CD8-positive, alpha-beta memory T cell (primary cell): ENCODE measurements around the gene CAMK1D. TPM values are rescaled to one million over a fixed set of nuclear protein-coding genes. Genes with fewer than 3 reads are reported as not detected.

ENCODE experiments used
- CTCF ChIA-PET: fragments of 350-600 bp; sonication (Branson Sonifier 250); formaldehyde crosslinking; loops from one replicate; lab custom pipeline; 2021; ENCODE audit warnings: antibody characterized with exemption; lab: Charles Lee
- POLR2A ChIA-PET: fragments of 350-600 bp; sonication (Branson Sonifier 250); formaldehyde crosslinking; loops from one replicate; lab custom pipeline; 2021; ENCODE audit warnings: antibody characterized with exemption; lab: Charles Lee
- DNase-seq, 5 donors: peaks; one replicate each; pipeline versions ENCODE4 v3.0.0 to v3.0.0-alpha.2; 2020 to 2022; ENCODE audit warnings: mixed read lengths in 1 of 5
- H3K27ac ChIP-seq: one replicate; pipeline ENCODE4 v1.7.0; 2013; ENCODE audit warnings: low read depth, mild to moderate bottlenecking, low read length, moderate library complexity
- H3K27me3 ChIP-seq: 2 replicates; pipeline ENCODE4 v1.7.0; 2013; ENCODE audit warnings: low read length, mild to moderate bottlenecking; ENCODE audit not compliant: insufficient read depth, poor library complexity, severe bottlenecking
- H3K36me3 ChIP-seq: 2 replicates; pipeline ENCODE4 v1.7.0; 2013; ENCODE audit warnings: mild to moderate bottlenecking, low read length, moderate library complexity; ENCODE audit not compliant: insufficient read depth
- H3K4me1 ChIP-seq: 2 replicates; pipeline ENCODE4 v1.7.0; 2013; ENCODE audit warnings: mild to moderate bottlenecking, low read length, moderate library complexity; ENCODE audit not compliant: insufficient read depth
- H3K4me3 ChIP-seq: 2 replicates; pipeline ENCODE4 v1.7.0; 2013; ENCODE audit warnings: mild to moderate bottlenecking, low read length
- H3K9me3 ChIP-seq: 2 replicates; pipeline ENCODE4 v1.7.0; 2013; ENCODE audit warnings: mild to moderate bottlenecking, low read length
- H3K27ac Mint-ChIP-seq, 8 donors: one replicate each; pipeline ENCODE4 v1.8.0; 2020 to 2021; ENCODE audit warnings: mixed read lengths in 8 of 8, mild to moderate bottlenecking in 6 of 8, inconsistent platforms in 3 of 8, moderate library complexity in 3 of 8
- H3K27me3 Mint-ChIP-seq, 2 donors: one replicate each; pipeline ENCODE4 v1.8.0; 2020 to 2021; ENCODE audit warnings: mixed read lengths in 2 of 2, mild to moderate bottlenecking in 1 of 2, moderate library complexity in 1 of 2
- H3K36me3 Mint-ChIP-seq, 3 donors: one replicate each; pipeline ENCODE4 v1.8.0; 2020 to 2021; ENCODE audit warnings: mixed read lengths in 3 of 3, inconsistent platforms in 1 of 3, mild to moderate bottlenecking in 1 of 3
- H3K4me1 Mint-ChIP-seq, 3 donors: one replicate each; pipeline ENCODE4 v1.8.0; 2020 to 2021; ENCODE audit warnings: mixed read lengths in 3 of 3, inconsistent platforms in 1 of 3, mild to moderate bottlenecking in 1 of 3
- H3K4me3 Mint-ChIP-seq, 7 donors: one replicate each; pipeline ENCODE4 v1.8.0; 2020 to 2021; ENCODE audit warnings: mixed read lengths in 7 of 7, mild to moderate bottlenecking in 6 of 7, moderate library complexity in 4 of 7, inconsistent platforms in 2 of 7
- H3K9me3 Mint-ChIP-seq, 5 donors: one replicate each; pipeline ENCODE4 v1.8.0; 2020 to 2022; ENCODE audit warnings: mixed read lengths in 5 of 5, mild to moderate bottlenecking in 3 of 5, moderate library complexity in 2 of 5, inconsistent platforms in 1 of 5
- polyA plus RNA-seq: library from polyadenylated mRNA; unstranded; fragments of 300-500 nt; fragmentation: Illumina TruSeq; gene quantifications from one replicate; pipeline ENCODE4 v1.2.3, GENCODE V29; 2021
- total RNA-seq, 2 experiments: library from RNA; stranded (reverse); gene quantifications; one replicate each; pipeline ENCODE4 v1.2.3, GENCODE V29; 2021

CAMK1D gene
- total and polyA plus RNA-seq, 3 experiments from 2014 or later, result 8.9 to 15.1 (median 10.0) TPM

DNA sequence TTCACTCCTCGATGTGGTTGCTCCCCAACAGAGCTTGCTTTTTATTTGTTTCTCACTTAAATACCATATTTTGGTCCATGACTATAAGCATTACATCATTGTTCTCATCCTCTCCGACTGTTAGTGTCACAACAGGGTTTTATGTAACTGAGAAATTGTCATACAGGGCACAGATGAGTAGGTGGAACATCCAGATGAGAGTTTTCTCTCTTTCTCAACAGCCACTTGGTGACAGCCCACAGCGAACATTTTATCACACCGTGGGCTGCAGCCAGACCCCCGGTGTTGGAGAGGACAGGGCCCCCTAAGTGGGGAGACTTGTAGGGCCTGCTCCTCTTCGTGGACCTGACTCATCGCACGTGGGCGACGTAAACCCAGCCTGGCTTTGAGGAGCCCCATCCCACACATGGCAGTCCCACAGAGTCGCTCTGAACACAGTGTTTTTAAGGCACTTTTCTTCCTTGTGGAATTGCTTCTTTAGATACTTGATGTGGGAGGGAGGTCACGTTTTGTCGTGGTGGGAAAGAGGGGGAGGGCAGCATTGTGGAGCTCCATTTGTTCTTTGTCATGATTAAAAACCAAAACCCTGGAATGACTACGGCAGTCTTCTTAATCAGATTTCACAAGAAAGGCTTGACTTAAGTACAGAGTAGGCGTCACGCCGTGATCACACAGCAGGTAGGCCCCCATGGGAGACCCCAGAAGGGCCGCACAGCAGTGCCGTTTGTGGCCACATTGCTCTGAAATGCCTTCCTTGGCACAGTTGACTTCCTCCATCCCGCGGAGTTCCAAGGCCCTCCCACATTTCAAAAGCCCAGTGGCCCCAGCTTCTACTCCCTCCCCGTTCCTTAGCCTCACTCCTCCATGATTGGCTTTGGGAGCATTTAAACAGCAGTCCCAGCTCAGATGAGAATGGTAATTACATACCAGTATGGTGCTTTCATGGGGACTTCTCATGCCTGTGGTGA lies 431.6 kb downstream of the CAMK1D start:
- Mint-ChIP-seq H3K27ac (no peak overlapping the region), H3K4me3 (no peak overlapping the region), H3K4me1 (peaks cover 0 to 5% (median 4%) of the 10 kb centered on the region in 3 donors), H3K36me3 (peaks cover 0 to 21% (median 18%) of the 10 kb centered on the region in 3 donors), H3K9me3 (no peaks in the 10 kb centered on the region), H3K27me3 (no peaks in the 10 kb centered on the region)
- Histone ChIP-seq H3K36me3 (no peaks in the 10 kb centered on the region), H3K4me1 (no peaks in the 10 kb centered on the region), H3K27me3 (no peaks in the 10 kb centered on the region), H3K27ac (no peak overlapping the region), H3K4me3 (no peak overlapping the region), H3K9me3 (no peaks in the 10 kb centered on the region)
- POLR2A ChIA-PET, result no interaction called here
- CTCF ChIA-PET, result interaction anchor here (0.7 to 1.2 kb wide), 3 partner anchors 8 to 1296 kb away, joined by 3 to 4 read pairs (median 4); no protein-coding TSS in a partner anchor
- DNase-seq, result no peak

- H3K9me3 Mint-ChIP-seq, result no peaks in the 10 kb centered on the region
- CTCF ChIA-PET, result interaction anchor here (0.7 to 1.2 kb wide), 9 partner anchors 9 to 1294 kb away, joined by 3 to 4 read pairs (median 3); no protein-coding TSS in a partner anchor
Measured at GRCh38 chr10:12781976-12782375, 432.6 kb downstream of the CAMK1D start.

GRCh38 chr10:12782537-12782936 lies 433.2 kb downstream of the CAMK1D start:
- Histone ChIP-seq H3K9me3 (no peaks in the 10 kb centered on the region), H3K27me3 (no peaks in the 10 kb centered on the region), H3K36me3 (no peaks in the 10 kb centered on the region), H3K4me3 (no peak overlapping the region), H3K4me1 (no peaks in the 10 kb centered on the region), H3K27ac (no peak overlapping the region)
- peaks cover 0 to 15% (median 10%) of the 10 kb centered on the region in 3 donors for H3K36me3 Mint-ChIP-seq
- ChIA-PET POLR2A (no interaction called here), CTCF (interaction anchor here (1.0 to 1.2 kb wide), 8 partner anchors 10 to 322 kb away, joined by 3 to 4 read pairs (median 3); no protein-coding TSS in a partner anchor)
- no peaks in the 10 kb centered on the region for H3K9me3 Mint-ChIP-seq
- H3K4me3 Mint-ChIP-seq, result no peak overlapping the region
- DNase-seq, result peak in 1 of 5 donors; percentile 6
- H3K4me1 Mint-ChIP-seq, result peaks cover 0 to 5% (median 4%) of the 10 kb centered on the region in 3 donors
- H3K27ac Mint-ChIP-seq, result peak overlapping the region in 2 of 8 donors; percentile 43 to 52
- H3K27me3 Mint-ChIP-seq, result no peaks in the 10 kb centered on the region

More at GRCh38 chr10:12781976-12782375, 432.6 kb downstream of the CAMK1D start:
- peaks cover 0 to 16% (median 12%) of the 10 kb centered on the region in 3 donors for H3K36me3 Mint-ChIP-seq
- POLR2A ChIA-PET, result no interaction called here
- Histone ChIP-seq H3K27me3 (no peaks in the 10 kb centered on the region), H3K36me3 (no peaks in the 10 kb centered on the region), H3K9me3 (no peaks in the 10 kb centered on the region), H3K27ac (no peak overlapping the region), H3K4me1 (no peaks in the 10 kb centered on the region), H3K4me3 (no peak overlapping the region)
- no peak for DNase-seq
- H3K4me3 Mint-ChIP-seq, result no peak overlapping the region
- H3K27ac Mint-ChIP-seq, result no peak overlapping the region
- no peaks in the 10 kb centered on the region for H3K27me3 Mint-ChIP-seq
- H3K4me1 Mint-ChIP-seq, result peaks cover 0 to 5% (median 4%) of the 10 kb centered on the region in 3 donors

DNA sequence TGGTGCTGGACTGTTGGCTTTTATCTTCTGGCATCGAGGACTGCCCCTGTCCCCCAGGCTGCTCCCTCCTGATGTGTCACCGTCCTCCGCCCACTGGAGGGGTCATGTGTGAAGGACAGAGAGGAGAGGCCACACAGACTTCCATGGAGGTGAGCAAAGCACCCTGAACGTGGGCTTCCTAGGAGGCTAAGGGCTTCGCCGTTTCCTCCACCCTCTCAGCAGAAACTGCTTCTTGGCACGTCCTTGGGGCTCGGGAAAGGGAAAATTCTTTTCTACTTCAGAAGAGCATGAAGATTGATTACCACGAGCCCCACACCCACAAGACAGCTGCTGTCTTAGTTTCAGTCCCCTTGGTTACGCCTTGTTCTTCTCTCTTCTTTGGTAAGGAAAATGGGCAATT lies 433.9 kb downstream of the CAMK1D start:
- Histone ChIP-seq H3K4me1 (no peaks in the 10 kb centered on the region), H3K4me3 (no peak overlapping the region), H3K9me3 (no peaks in the 10 kb centered on the region), H3K27ac (no peak overlapping the region), H3K27me3 (no peaks in the 10 kb centered on the region), H3K36me3 (no peaks in the 10 kb centered on the region)
- POLR2A ChIA-PET, result no interaction called here
- Mint-ChIP-seq H3K27me3 (no peaks in the 10 kb centered on the region), H3K27ac (peak overlapping the region in 1 of 8 donors; percentile 43), H3K36me3 (peaks cover 0 to 15% (median 10%) of the 10 kb centered on the region in 3 donors), H3K4me3 (no peak overlapping the region), H3K4me1 (peaks cover 0 to 5% (median 4%) of the 10 kb centered on the region in 3 donors), H3K9me3 (no peaks in the 10 kb centered on the region)
- no peak for DNase-seq
- CTCF ChIA-PET, result no interaction called here

DNA sequence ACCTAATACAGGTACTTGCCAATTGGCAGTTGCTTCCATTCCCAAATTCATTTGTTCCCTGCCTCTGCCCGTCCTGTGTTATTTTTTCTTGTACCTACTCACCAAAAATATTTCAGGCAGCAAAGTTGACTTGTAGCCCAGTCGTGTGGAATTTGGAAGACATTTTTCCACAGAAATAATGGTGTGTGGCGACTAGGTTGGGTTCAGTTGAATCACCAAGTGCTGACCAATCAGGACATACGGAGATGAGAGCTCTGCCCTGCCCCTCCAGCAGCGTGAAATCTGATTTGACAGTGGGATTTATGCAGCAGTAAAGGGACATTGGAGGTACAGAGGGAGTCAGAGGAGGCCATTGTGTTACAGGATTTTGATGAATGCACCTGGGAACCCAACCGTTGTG lies 435.3 kb downstream of the CAMK1D start:
- Histone ChIP-seq H3K36me3 (no peaks in the 10 kb centered on the region), H3K4me1 (no peaks in the 10 kb centered on the region), H3K9me3 (no peaks in the 10 kb centered on the region), H3K27me3 (no peaks in the 10 kb centered on the region), H3K27ac (no peak overlapping the region), H3K4me3 (no peak overlapping the region)
- Mint-ChIP-seq H3K4me1 (peaks cover 0 to 5% (median 4%) of the 10 kb centered on the region in 3 donors), H3K9me3 (no peaks in the 10 kb centered on the region), H3K27me3 (no peaks in the 10 kb centered on the region), H3K4me3 (no peak overlapping the region), H3K27ac (peak overlapping the region in 1 of 8 donors; percentile 54), H3K36me3 (peaks cover 0 to 21% (median 16%) of the 10 kb centered on the region in 3 donors)
- DNase-seq, result no peak
- CTCF ChIA-PET, result no interaction called here
- POLR2A ChIA-PET, result no interaction called here

DNA sequence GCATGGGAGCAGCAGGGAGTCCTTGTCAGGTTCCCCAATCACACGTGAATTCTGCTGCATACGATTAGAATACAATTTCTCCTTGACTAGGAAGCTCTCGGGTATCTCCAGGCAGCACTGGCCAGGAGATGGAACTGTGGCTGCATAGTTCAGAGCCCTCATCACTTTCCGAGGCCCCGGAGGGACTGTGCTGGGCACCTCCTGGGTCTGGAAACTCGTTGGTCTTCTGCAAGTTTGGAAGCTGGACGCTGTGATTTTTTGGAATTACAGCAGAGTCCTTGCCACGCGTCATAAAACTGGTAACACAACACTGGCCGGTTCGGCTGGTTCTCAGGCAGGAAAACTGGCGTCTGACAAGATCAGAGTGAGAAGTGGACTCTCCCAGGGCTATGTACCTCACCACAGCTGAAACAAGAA lies 436.1 kb downstream of the CAMK1D start:
- no peak for DNase-seq
- Histone ChIP-seq H3K27ac (no peak overlapping the region), H3K4me3 (no peak overlapping the region), H3K27me3 (no peaks in the 10 kb centered on the region), H3K4me1 (no peaks in the 10 kb centered on the region), H3K36me3 (no peaks in the 10 kb centered on the region), H3K9me3 (no peaks in the 10 kb centered on the region)
- Mint-ChIP-seq H3K27me3 (no peaks in the 10 kb centered on the region), H3K36me3 (peaks cover 0 to 19% (median 13%) of the 10 kb centered on the region in 3 donors), H3K4me3 (no peak overlapping the region), H3K9me3 (no peaks in the 10 kb centered on the region), H3K4me1 (peaks cover 0 to 5% (median 4%) of the 10 kb centered on the region in 3 donors), H3K27ac (no peak overlapping the region)
- POLR2A ChIA-PET, result no interaction called here
- CTCF ChIA-PET, result no interaction called here

DNA sequence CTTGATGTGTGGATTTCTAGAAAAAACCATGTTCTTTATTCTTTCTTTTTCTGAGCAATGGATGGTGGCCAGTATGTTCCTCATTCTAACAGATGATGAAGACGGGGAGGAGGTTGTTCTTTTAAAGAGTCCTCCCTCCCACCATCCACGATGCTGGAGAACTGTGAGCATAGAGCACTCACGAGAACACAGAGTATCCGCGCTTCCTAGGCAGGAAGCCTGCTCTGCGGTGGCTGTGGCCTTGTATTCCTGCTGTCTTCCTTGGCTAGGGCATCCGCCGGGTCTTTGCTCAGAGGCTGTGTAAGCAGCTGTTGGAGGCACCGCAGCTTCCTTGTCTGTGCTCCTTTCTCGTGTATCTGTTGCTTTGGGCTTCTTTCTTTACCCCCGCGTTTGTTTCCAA lies 437.9 kb downstream of the CAMK1D start:
- Mint-ChIP-seq H3K36me3 (peaks cover 5 to 25% (median 20%) of the 10 kb centered on the region in 3 donors), H3K4me1 (peaks cover 0 to 3% (median 3%) of the 10 kb centered on the region in 3 donors), H3K4me3 (no peak overlapping the region), H3K27me3 (no peaks in the 10 kb centered on the region), H3K9me3 (no peaks in the 10 kb centered on the region), H3K27ac (no peak overlapping the region)
- no peaks in the 10 kb centered on the region for H3K27me3 ChIP-seq
- no peaks in the 10 kb centered on the region for H3K9me3 ChIP-seq
- no peak overlapping the region for H3K4me3 ChIP-seq
- DNase-seq, result no peak
- POLR2A ChIA-PET, result no interaction called here
- CTCF ChIA-PET, result no interaction called here
- no peaks in the 10 kb centered on the region for H3K36me3 ChIP-seq
- H3K4me1 ChIP-seq, result no peaks in the 10 kb centered on the region
- no peak overlapping the region for H3K27ac ChIP-seq

DNA sequence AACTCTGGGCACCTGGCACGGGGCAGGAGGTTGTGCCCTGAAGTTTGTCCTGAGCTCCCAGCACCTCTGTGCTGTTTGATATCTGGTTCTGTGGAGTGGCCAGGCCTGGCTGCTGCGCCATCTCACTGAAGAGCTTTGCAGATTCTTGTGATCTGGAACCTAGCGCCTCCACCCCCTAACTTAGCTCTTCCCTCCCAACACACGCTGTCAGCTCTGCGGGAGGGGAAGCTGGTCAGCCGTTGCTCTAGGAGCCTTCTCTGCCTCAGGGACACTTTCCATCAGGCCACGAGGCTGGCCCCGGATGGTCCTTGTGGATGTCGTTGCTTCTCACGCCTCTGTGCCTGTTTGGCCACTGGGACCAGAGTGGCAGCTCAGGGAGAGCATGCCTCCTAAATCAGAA lies 438.9 kb downstream of the CAMK1D start:
- no peaks in the 10 kb centered on the region for H3K4me1 ChIP-seq
- no peak overlapping the region for H3K27ac ChIP-seq
- DNase-seq, result no peak
- no peak overlapping the region for H3K4me3 Mint-ChIP-seq
- no peak overlapping the region for H3K27ac Mint-ChIP-seq
- ChIA-PET POLR2A (no interaction called here), CTCF (no interaction called here)
- no peaks in the 10 kb centered on the region for H3K4me1 Mint-ChIP-seq
- H3K27me3 ChIP-seq, result no peaks in the 10 kb centered on the region
- peaks cover 5 to 25% (median 25%) of the 10 kb centered on the region in 3 donors for H3K36me3 Mint-ChIP-seq
- H3K9me3 Mint-ChIP-seq, result no peaks in the 10 kb centered on the region
- H3K36me3 ChIP-seq, result peaks cover 5% of the 10 kb centered on the region
- no peaks in the 10 kb centered on the region for H3K27me3 Mint-ChIP-seq
- no peak overlapping the region for H3K4me3 ChIP-seq
- no peaks in the 10 kb centered on the region for H3K9me3 ChIP-seq
